Fibroblast of skin of scalp (primary cell): ENCODE measurements around the gene RGS11.

Experiments
- DNase-seq: peaks from one replicate; pipeline ENCODE4 v3.0.0-alpha.2; 2013

The RGS11 gene

DNA sequence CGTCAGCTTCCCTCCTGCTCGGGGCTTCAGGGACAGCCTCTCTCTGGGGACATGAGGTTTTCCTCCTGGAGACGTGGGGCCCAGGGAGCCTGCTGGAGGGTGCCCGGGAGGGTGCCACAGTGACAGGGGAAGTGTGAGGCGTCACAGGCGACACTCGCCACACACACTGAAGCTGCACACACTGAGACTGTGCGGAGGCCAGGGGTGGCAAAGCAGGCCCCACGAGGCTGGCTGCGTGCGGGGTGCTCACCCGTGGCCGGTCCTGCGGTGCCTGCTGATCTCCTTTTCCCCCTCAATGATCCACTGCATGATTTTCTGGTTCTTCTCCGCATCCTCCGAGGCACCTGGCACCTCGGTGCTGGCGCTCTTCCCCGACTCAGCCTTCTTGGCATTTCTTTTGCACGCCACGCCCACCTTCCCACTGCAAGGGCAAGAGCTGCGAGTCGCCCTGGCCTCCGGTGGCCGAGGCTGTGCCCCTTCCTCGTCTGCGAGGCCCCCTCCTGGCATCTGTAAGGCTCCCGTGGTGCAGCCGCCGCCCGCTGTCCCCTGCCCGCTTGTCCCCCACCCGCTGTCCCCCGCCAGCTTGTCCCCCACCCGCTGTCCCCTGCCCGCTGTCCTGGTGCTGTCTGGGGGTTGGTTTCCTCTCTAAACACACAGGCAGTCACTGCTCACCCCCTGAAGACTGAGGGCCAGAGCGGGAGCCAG lies 21.2 kb upstream of the RGS11 start:
- no peak for DNase-seq

DNA sequence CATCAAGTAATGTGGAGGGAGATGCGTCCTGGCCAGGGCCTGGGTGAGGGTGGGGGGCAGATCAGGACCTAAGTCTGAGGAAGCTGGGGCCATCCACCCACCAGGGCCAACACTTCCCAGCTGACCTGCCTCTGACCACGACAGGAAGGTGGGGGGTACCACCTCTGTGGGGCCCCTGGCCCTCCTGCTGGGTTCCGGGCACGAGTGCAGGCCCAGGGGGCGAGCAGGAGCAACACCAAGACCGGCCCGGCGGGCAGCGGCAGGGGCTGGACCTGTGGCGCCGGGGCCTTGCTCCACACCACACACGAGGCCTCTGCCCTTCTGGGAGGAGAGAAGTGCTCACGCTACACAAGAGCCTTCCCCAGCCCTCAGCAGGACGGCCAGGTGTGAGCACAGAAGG lies 20.5 kb upstream of the RGS11 start:
- no peak for DNase-seq

DNA sequence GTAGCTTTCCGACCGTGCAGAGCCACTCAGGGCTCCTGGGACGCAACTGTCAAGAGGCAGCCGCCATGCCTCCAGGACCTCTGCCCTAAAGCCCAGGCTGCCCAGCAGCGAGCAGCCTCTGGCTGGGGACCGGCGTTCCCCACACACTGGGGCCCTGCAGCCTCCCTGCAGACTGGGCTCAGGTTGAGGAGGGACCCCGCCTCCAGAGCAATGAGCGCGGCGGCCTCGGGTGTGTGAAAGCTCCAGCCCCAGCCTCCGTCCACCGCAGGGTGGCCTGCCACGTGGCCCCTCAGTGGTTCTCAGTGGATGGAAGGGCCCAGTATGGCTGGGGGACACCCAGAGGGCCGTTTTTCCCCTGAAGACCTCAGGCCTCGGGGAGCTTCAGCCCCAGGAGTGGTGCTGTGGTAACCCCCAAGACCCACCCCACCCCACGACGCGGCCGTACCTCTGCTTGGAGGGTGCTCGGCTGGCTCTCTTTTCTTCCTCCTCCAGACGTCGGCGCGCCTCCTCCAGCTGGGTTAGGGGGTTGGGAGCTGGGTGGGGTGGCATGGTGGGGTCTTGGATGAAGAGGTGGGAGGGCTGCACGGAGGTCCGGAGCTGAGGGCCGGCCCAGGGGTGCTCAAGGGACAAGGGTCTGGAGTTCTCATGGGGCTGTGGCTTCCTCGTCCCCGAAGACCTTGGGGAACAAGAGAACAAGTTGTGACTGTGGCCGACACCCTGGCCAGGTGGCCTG lies 17.5 kb upstream of the RGS11 start:
- no peak for DNase-seq

DNA sequence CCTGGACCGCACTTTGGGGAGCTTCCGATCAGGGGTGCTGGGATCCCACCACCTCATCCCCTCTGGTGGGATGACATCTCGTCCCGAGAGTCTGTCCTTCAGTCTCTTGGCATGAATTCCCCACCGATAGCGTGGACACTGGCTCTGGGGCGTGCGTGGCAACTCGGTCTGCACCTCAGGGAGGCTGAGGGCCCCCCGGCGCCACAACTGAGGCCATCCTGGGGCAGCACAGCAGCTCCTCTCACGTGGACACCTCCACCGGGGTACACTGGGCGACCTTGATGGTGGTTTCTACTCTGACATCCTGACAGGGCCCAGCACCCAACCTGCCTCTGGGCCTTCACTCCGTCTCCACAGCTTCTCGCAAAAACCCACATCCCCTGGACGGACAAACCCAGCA lies 15.8 kb upstream of the RGS11 start:
- DNase-seq, result no peak

DNA sequence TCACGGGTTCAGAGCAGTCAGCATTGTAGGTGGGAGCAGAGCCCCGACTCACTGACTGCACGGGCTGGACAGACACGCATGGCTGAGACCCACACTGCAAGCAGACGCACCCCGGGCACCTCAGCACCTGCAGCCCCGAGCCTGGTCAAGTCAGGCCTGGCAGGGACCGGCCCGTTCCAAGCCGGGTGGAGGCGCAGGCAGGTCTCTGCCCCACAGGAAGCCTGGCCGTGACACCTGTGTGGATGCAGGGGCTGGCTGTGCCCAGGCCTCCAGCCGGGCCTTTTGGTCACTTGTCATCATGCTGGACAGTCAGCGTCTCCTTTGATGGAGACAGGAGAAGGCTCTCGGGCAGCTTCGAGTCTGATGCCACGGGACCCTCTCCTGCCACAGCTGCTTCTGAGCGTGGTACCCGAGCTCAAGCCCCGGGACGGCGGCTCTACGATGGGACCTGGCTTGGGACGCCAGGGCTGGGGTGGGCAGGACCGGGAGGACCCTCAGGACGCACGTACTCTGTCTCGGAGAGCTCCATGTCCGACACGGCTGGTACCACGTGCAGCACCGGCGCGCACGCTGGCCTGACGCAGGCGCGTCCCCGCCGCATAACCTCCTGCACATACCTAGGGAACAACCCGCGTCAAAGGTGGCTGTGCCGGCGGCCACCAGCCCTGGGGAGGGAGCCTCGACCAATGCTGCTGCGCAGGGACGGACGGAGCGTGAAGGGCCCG lies 15.1 kb upstream of the RGS11 start:
- no peak for DNase-seq

DNA sequence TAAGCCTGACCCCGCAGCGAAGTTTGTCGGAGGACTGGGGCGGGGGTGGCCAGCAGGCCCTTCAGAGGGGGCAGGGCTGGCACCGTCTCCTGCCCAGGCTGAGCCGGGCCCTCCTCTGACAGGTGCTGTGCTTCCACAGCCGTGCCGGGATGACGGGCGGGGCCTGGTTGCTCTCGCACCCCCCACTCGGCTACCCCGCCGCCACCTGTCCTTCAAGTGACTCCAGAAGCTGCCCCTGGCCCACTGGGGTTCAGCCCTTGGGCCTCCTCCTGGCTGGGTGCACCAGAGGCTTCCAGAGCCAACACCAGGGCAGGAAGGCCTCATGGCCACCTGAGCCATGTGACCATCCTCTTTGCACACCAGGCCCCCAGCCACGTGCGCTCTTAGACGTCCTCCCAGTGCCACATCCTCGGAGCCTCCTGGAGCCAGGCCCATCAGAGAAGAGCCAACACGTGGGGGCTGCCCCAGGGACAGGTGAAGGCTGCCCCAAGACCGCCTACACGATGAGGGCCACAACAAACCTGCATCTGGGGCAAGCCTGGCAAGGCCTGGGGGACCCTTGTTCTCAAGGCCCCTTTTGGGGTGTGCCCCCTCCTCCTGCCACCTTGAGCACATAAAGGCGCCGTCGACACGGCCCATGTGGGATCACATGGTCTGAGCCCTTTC lies 14.4 kb upstream of the RGS11 start:
- DNase-seq, result no peak

DNA sequence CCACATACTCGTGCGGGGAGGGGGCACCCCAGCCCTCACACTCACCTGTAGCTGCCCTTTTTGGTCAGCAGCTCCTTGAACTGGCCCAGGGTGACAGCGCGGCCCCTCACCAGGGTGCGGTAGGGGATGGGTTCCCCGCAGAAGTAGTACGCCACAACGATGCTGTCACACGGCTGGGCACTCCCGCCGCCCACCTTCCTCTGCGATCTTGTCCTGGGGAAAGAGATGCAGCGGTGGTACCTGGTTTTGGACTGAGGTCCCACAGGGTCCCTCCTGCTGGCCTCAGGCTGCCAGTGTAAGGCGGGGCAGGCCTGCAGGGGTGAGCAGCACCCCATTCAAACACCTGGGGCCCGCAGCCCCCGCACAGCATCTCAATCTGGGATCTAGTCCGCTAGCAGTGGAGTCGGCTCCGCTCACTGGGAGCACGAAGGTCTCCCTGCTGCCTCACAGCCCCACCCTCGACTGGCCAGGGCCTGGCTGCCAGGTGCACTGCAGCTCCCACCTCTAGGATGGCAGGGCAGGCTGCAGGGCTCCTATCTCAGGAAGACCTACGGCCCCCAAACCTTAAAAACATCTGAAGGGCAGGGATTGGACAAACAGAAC lies 13.8 kb upstream of the RGS11 start:
- DNase-seq, result no peak

DNA sequence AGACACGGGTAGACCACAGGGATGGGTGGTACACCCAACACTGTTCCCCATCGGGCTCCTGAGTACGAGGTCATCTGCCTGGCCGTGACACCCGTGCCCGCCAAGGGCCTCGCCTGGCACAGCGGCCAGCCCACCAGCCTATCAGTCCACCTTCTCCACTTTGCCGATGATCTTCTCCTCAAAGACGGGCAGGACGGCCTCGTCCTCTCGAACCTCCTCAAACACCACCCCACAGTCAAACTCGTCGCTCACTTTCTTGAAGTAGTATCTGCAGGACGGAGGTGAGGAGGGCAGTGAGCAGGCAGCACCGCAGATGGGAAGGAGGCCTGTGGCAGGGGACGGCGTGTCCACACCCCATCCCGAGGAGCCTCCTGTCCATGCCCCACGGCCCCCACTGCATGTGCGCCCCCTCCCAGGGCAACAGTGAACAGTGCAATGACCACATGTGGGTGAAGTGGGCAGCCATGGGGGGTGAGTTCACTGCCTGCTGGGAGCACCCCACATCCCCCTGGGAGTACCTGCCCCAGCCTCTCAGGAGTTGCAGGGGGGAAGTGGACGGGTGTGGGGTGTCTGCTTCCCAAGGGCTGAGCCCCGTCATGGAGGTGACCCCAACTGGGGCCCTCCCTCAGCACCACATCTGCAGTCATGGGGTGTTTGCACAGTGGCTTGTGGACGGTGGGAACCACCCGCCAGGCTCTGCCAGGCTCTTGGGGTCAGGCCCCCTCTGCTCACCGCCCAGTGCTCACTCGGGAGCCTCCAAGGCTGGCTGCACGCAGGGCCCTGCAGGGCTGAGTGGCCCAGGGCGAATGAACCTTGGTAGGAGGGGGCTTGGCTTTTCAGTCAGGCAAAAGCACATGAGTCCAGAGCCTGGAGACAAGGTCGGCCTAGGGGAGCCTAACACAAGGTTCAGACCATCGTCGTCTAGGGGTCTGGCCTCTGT lies 12.5 kb upstream of the RGS11 start:
- no peak for DNase-seq

DNA sequence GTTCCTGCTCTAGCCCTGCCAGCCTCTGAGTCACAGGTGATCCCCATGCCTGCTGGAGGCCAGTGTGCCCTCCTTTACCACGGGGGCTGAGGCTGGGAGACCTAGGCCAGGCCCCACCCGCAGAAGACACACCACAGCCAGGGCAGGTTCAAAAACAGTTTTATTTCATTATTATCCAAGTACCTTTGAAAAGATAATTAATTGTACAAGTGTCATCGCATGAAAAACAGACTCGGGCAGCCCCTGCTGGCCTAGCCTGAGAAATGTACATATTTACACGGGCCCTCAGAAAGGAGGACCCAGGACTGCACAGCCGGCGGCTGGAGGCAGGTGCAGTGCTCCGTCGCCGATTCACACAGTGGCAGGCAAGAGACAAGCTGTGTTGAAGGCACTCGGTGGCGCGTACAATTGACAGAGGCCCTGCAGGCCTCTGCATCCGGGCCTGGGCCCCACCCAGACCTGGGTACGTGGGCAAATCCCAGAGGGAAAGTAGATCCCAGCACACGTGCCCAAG lies 11.6 kb upstream of the RGS11 start:
- DNase-seq, result no peak

DNA sequence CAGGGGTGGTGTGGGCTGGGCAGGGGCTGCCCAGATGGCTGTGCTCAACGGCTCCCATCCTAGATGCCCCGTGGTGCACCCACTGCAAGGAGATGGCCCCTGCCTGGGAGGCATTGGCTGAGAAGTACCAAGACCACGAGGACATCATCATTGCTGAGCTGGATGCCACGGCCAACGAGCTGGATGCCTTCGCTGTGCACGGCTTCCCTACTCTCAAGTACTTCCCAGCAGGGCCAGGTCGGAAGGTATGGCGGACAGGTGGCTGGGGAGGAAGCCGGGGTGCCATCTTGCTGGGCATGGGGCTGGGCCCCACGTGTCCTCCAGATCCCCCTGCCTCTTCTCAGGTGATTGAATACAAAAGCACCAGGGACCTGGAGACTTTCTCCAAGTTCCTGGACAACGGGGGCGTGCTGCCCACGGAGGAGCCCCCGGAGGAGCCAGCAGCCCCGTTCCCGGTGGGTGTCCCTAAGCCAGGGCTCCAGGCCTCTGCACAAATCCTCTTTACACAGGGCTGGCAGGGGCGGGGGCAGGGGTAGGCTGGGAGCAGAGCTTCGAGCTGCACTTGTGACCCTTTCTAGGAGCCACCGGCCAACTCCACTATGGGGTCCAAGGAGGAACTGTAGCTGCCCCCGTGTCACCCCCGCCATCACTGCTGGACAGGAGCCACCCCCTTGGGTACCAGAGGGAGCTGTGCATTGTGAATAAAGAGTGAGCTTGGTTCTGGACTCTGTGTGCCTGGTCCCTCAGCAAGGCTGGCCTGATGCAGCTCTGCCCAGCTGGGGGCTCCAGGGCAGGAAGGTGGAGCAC lies 10.9 kb upstream of the RGS11 start:
- no peak for DNase-seq

DNA sequence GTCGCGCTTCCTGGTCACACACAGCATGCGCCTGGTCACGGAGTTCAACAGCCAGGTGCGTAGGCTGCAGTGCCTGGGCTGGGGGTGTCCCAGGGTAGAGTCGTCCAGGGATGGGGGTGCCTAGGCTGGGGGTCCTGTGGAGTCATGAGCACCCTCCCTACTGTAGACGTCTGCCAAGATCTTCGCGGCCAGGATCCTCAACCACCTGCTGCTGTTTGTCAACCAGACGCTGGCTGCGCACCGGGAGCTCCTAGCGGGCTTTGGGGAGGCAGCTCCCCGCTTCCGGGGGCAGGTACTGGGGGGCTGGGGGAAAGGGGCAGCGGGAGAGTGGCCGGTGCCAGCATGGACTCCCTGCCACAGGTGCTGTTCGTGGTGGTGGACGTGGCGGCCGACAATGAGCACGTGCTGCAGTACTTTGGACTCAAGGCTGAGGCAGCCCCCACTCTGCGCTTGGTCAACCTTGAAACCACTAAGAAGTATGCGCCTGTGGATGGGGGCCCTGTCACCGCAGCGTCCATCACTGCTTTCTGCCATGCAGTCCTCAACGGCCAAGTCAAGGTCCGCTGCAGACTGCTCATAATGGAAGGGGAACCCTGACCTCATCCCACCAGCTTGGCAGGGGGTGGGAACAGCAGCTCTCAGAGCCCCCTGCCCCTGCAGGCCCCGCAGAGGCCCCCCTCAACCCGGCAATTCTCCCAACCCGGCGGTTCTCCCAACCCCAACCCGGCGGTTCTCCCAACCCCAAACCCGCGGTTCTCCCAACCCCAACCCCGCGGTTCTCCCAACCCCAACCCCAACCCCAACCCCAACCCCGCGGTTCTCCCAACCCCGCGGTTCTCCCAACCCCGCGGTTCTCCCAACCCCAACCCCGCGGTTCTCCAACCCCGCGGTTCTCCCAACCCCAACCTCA lies 9.7 kb upstream of the RGS11 start:
- DNase-seq, result no peak

DNA sequence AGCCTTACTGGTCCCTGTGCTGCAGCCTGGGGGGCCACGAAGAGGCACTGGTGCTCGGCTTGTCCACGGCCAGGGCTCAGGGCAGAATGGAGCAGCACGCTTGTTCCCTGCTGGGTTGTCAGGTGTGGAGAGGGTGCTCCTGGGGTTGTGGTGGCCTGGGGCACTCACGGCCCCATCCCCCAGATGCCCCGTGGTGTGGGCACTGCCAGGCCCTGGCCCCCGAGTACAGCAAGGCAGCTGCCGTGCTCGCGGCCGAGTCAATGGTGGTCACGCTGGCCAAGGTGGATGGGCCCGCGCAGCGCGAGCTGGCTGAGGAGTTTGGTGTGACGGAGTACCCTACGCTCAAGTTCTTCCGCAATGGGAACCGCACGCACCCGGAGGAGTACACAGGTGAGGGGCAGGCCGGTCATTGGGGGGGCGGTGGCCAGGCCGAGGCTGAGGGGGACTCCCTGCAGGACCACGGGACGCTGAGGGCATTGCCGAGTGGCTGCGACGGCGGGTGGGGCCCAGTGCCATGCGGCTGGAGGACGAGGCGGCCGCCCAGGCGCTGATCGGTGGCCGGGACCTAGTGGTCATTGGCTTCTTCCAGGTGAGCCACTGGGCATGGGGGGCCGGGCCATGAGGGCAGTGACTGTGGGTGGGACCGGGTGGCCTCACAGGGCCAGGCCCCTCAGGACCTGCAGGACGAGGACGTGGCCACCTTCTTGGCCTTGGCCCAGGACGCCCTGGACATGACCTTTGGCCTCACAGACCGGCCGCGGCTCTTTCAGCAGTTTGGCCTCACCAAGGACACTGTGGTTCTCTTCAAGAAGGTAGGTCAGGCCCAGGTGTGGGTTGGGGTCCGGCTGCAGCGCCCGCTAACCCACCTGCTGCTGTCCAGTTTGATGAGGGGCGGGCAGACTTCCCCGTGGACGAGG lies 8.7 kb upstream of the RGS11 start:
- no peak for DNase-seq

DNA sequence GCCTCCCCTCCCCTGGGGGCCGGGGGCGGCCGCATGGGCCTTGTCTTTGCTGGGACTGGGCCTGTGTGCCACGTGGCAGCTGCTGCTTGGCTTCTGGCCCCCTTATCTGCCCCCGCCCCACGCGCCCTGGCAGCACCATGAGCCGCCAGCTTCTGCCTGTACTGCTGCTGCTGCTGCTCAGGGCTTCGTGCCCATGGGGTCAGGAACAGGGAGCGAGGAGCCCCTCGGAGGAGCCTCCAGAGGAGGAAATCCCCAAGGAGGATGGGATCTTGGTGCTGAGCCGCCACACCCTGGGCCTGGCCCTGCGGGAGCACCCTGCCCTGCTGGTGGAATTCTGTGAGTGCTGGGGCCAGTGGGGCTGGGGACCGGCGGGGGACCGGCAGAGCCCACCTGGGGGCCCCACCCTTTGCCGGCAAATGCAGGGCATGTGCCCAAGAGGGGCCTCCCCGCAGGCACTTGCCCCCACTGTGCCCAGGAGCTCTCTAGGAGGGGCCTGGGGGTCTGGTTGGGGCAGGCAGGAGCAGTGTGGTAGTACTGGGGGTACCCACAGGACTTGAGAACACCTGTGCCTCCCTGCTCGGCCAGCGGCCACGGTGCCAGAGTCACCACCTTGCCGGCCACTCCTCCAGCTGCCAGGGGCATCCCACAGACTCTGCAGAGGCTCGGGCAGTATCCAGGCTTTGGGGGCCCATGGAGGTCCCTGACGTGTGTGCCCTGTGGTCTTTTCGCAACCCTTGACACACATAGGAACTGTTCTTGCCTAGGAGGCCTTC lies 7.5 kb upstream of the RGS11 start, which contains the start of gene PDIA2:
PDIA2 (plus strand) TSS at position 132 of the 773 bp plus-strand sequence; CDS start at position 138, 6 bp downstream.
- DNase-seq, result no peak

DNA sequence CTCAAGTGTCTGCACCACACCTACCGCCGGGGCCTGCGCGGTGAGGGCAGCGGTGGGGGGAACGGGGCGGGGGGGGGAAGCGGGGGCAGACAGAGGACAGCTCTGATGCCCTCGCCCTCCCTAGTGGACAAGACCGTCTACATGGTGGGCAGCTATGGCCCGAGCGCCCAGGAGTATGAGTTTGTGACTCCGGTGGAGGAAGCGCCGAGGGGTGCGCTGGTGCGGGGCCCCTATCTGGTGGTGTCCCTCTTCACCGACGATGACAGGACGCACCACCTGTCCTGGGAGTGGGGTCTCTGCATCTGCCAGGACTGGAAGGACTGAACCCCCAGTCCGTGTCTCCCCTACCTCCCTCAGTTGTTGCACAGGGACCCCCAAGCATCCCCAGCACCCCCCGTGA lies 6.7 kb upstream of the RGS11 start:
- DNase-seq, result no peak

DNA sequence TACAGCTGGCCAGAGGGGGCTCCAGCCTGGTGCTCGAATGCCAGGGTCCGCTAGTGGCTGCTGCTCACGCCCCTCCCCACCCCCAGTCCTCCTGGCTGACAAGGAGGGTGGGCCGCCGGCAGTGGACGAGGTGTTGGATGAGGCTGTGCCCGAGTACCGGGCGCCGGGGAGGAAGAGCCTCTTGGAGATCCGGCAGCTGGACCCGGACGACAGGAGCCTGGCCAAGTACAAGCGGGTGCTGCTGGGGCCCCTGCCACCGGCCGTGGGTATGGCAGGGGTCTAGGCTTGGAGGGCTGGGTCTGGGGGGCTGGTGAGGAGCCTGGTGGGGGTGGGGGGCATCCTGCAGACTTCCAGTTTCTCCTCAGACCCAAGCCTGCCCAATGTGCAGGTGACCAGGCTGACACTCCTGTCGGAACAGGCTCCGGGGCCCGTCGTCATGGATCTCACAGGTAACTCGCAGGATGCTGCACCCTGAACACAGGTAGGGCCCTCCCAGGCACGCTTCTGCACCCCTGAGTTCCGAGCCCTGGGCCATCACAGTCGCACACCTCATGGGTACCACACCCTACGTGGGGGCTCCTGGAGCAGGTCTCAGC lies 6.0 kb upstream of the RGS11 start:
- no peak for DNase-seq

DNA sequence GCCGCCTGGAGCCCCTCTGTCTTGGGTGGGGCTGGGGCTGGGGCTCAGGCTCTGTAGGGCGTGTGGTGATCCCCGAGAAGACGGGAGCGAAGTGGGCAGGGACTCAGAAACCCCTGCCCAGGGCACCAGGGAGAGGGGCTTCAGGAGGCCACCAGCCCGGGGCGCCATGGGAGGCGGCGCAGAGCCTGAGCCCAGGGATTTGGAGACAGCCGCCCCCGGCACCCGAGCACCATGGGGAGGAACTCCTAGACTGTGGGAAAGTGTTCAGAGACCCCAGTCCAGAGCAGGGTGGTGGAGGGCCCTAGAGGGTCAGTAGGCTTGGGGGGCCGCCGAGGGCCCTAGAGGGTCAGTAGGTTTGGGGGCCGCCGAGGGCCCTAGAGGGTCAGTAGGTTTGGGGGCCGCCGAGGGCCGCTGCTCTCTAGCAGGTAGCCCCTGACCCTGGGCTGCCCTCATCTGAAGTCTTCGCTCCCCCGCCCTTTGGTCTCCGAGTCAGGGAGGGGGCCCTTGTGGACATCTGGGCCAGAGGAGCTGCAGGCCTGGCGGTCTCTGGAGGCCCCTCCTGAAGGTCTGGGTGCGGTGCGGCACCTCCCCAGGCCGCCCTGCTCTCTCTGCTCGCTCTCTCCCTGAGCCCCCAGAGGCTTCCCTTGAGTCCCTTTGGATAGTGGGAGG lies 5.4 kb upstream of the RGS11 start:
- no peak for DNase-seq
